HG03175 (cell line): ENCODE results near the gene SNX32.

Experiments
- ATAC-seq: cut with Tn5 transposase; IDR thresholded peaks from one replicate; pipeline ENCODE4 v1.9.1; 2021; ENCODE audit warnings: mild to moderate bottlenecking, moderate library complexity; ENCODE audit not compliant: unreplicated experiment

The SNX32 gene

GRCh38 chr11:65865550-65866172 is 31.9 kb downstream of the SNX32 start:
- no peak for ATAC-seq

DNA sequence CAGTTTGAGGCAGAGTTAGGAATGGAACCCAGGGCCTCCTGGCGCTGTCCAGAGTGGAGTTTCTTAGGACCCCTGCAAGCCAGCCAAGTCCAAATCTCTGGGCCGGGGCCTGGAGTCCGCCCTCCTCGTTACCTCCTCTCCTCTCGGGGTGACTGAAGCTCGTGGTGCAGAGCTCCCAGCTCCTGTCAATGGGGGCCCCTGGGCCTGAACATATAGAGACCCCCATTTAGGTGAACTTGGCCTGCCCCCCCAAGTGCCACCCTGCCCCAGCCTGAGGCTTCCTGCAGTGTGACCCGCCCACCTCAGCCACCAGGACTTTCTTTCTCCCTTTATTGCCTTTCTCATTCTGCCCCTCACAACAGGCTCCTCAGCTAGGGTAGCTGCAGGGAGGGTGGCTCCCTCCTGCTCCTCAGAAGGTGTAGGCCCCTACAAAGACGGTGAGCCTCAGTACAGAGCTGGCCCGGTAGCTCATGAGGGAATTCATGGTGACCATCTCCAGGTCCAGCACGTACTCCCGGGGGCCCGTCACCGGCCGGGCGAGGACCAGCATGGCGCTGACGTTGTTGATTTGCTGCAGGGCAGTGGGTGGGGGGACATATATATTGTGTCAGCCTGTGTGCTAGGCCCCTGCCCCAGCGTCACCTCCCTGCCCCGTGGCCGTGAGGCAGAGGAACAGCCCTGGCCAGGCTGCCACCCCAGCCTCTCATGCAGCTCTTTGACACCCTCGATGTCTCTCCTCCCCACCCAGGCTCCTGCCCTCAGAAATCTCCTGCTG is 32.9 kb downstream of the SNX32 start:
- no peak for ATAC-seq

DNA sequence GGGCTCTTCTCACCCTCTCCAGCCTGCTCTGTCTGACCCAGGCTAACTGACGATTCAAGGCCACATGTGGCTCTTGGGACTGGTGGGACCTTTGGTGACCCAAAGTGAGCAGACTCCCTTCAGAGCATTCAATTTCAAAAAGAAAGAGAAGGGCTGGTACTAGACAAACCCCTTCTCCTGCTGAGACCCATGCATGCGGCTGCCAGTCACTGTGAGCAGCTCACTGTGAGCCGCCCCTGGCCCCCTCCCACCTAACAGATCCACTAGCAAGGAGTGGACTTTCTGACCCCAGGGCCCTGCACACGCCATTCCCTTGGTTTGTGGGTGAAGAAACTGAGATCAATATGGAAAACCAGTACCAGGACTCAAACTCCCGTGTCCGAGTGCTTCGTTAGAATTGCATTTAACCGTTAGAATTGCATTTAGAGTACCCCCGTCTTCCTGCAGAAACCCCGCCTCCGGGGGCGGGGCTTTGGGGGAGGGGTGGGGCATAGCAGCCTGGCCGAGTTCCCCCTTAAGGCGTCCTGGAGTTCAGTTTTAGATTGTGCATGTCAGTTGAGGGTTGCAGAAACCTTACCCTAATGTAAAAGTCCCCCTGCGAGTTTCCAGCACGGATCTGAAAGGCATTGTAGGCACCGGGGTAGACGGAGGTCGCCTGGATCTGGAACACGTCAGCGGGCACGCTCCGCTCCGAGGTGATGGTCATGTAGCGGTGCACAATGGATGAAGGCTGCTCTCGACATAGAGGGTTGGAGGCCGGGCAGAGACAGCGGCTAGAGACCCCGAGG is 33.7 kb downstream of the SNX32 start:
- no peak for ATAC-seq

- ATAC-seq: no peak
Observed at GRCh38 chr11:65868076-65868667, 34.4 kb downstream of the SNX32 start.

DNA sequence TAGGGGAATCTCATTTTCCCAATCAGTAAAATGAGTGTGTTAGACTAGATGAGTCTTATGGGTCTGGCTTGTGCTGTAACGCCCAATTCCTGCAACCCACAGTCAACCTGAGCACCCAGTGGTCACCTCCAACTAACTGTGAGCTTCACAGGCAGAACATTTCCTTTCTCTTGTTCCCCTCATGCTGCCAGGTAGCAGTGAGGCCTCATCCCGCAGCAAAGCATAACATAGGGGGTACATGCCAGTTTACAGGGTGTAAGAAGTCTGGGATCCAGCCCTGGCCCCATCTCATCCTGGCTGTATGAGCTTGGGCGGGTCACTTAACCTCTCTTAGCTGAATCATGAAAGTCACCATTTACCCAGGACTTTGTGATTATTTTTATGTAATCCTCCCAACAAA is 35.1 kb downstream of the SNX32 start:
- ATAC-seq: no peak

DNA sequence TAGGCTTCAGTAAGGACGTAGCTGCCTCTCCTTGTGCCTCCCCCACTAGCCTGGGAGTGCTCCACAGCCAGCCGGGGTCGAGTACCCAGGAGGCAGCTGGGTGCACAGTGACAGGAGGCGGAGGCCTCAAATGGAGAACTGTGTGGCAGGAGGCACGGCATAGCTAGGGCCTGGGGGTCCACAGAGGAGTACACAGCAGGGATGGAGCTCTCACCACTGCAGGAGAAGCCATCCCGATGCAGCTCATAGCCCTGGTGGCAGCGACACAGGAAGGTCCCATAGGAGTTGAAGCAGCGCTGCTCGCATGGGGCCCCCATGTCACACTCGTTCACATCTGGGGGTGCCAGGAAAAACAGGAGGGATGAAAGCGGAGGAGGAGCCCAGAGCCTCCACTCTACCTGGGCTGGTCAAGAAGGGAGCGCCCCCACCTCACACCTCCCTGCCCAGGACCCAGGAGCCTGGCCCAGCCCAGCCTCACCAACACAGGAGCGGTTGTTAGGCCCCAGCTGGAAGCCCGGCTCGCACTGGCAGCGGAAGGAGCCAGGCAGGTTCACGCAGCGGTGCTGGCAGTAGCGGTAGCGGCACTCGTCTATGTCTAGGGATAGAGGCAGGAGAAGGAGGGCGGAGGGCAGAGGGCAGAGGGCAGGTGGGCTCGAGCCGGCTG is 36.0 kb downstream of the SNX32 start:
- no peak for ATAC-seq

GRCh38 chr11:65870307-65870658 is 36.5 kb downstream of the SNX32 start:
- no peak for ATAC-seq

- no peak for ATAC-seq
Observed at GRCh38 chr11:65870706-65871681, 37.2 kb downstream of the SNX32 start.

DNA sequence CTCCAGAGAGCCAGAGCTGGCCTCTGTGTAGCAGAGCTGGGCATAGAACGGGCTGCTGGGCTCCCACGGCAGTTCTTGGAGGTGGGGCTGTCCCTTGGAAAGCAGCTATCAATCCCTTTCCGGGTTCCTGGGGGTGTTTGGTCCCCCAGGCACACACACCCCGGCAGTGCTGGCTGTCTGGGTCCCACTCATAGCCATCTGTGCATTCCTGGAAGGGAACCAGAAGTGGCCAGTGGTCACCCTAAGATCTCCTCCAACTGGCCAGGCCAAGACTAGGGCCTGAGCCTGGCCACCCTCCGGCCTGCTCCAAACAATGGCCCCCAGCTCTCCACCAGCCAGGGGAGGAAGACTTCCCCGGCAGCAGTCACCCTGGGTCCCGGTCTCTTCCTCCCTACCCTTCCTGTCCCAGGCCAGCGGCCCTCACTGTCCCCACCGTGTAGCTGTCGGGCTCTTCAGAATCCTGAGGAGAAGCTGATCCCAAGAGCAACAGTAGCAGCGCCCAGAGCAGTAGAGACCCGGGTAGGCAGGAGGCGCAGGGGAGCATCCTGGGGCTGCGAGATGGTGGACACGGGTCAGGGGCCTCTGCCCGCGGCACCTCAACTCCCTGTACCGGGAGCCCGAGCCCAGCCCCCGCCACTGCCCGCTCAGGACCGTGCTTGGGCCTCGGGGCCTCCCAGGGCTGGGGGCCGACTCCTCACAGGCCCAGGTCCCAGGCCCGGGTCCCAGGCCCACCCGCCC is 38.2 kb downstream of the SNX32 start:
- no peak for ATAC-seq

DNA sequence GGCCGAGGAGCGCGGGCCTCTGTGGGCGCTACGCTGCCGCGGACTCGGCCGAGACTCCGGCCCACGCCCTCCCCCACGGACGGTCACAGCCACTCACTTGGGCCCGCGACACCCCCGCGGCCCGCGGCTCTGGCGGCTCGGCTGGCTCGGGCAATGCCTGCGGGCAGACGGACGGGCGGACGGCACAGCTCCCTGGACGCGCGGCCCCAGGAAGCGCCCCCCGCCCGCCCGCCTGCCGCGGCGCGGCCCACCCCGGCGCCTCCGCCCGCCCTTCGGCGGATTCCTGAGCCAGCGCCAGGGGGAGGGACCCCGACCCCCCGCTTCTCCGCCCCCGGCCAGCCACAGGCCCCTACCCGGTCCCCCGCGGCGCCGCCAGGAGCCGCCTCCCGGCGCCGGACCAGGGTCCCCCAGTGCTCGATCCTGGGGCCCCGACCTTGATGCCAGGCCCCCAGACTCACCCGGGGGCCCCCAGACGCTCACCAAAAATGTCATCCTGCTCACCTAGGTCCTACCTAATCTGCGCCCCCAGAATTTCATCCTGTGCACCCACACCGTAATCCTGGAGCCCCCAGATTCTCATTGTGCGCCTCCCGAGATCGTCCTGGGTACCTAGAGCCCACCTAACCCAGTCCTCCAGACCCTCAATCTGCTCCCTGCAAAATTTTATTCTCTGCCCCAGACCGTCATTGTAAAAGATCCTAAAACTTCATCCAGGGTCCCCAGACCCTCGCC is 39.0 kb downstream of the SNX32 start, which contains the start of gene EFEMP2:
Gene EFEMP2, minus strand, starts transcription at position 215 of the 732 bp plus-strand sequence. CDS start 446 bp downstream, outside the sequence.
- no peak for ATAC-seq

GRCh38 chr11:65873318-65874156 is 39.8 kb downstream of the SNX32 start:
- peak; percentile 82 for ATAC-seq

DNA sequence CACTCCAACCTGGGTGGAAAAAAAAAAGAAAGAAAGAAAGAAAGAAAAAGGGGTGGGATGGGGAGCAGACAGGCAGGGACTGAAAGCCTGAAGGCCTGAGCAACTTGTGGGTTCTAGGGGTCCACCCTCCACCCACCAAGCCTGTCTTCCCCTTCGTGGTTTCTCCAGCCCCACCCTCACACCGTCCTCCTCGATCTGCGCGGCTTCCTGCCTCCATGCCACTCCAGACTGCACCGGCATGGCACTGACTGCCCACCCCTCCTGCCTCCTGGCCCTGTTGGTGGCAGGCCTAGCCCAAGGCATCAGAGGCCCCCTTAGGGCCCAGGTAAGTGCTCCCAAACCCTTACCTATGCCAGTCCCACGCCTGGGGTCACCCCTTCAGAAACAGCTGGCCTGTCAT is 45.9 kb downstream of the SNX32 start, which contains the start of gene CTSW:
Gene CTSW, plus strand, starts transcription at position 221 of the 400 bp plus-strand sequence. Its CDS starts 18 bp downstream, at position 239.
- no peak for ATAC-seq

DNA sequence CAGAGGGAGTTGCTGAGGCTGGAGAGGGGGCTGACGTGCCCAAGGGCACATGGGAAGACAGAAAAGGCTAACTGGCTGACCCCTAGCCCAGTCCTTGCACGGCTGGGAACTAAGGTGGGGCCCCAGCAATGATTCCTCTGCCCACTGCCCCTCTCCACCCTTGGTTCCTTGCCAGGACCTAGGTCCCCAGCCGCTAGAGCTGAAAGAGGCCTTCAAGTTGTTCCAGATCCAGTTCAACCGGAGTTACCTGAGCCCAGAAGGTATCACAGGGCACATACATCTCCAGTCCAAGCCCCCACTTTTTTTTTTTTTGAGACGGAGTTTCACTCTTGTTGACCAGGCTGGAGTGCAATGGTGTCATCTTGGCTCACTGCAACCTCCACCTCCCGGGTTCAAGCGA is 46.3 kb downstream of the SNX32 start:
- no peak for ATAC-seq

GRCh38 chr11:65880844-65881421 is 47.2 kb downstream of the SNX32 start:
- no peak for ATAC-seq

- ATAC-seq: no peak
Observed at GRCh38 chr11:65882120-65883057, 48.6 kb downstream of the SNX32 start.
